Kidney epithelial cell (primary cell): ENCODE measurements around the gene TMEM92. TPM values are rescaled to one million over a fixed set of nuclear protein-coding genes. Genes with fewer than 3 reads are reported as not detected.

Source experiments
- DNase-seq: peaks from one replicate; pipeline ENCODE4 v3.0.0-alpha.2; 2010; ENCODE audit warnings: low read depth
- H3K27me3 ChIP-seq: 2 replicates; pipeline ENCODE4 v1.6.0; 2011; ENCODE audit warnings: low read length; ENCODE audit not compliant: control insufficient read depth, insufficient read depth
- H3K36me3 ChIP-seq: 2 replicates; pipeline ENCODE4 v1.5.1; 2011; ENCODE audit warnings: low read length; ENCODE audit not compliant: control insufficient read depth, insufficient read depth
- H3K4me3 ChIP-seq: 2 replicates; pipeline ENCODE4 v1.5.1; 2011; ENCODE audit warnings: low read depth, mild to moderate bottlenecking, control low read depth, low read length
- CTCF ChIP-seq: IDR thresholded peaks from 2 replicates; pipeline ENCODE4 v1.5.1; 2011; ENCODE audit warnings: mild to moderate bottlenecking, moderate library complexity, low read length, control low read depth, inconsistent platforms; ENCODE audit not compliant: insufficient read depth, poor library complexity, severe bottlenecking
- total RNA-seq: library from RNA; depleted of rRNA; stranded (reverse); fragments of >200 nt; gene quantifications from 2 replicates; pipeline ENCODE4 v1.2.3, GENCODE V29; 2015

The TMEM92 gene
- total RNA-seq, 1 donor from 2014 or later = 1.5 TPM

GRCh38 chr17:50255766-50256635 is 18.3 kb upstream of the TMEM92 start:
- Histone ChIP-seq H3K27me3 (no peaks in the 10 kb centered on the region), H3K4me3 (no peak overlapping the region), H3K36me3 (no peaks in the 10 kb centered on the region)
- DNase-seq = no peak
- no peak for TF ChIP-seq CTCF

- no peaks in the 10 kb centered on the region for H3K36me3 ChIP-seq
- no peak overlapping the region for H3K4me3 ChIP-seq
- DNase-seq = no peak
- no peaks in the 10 kb centered on the region for H3K27me3 ChIP-seq
- TF ChIP-seq CTCF = no peak
Observed at GRCh38 chr17:50256826-50257618, 17.2 kb upstream of the TMEM92 start.

GRCh38 chr17:50257676-50258224 is 16.5 kb upstream of the TMEM92 start:
- Histone ChIP-seq H3K36me3 (no peaks in the 10 kb centered on the region), H3K4me3 (no peak overlapping the region), H3K27me3 (no peaks in the 10 kb centered on the region)
- no peak for TF ChIP-seq CTCF
- DNase-seq = no peak

- H3K4me3 ChIP-seq = no peak overlapping the region
- no peak for TF ChIP-seq CTCF
- no peaks in the 10 kb centered on the region for H3K36me3 ChIP-seq
- DNase-seq = no peak
- no peaks in the 10 kb centered on the region for H3K27me3 ChIP-seq
Observed at GRCh38 chr17:50258647-50259476, 15.4 kb upstream of the TMEM92 start.

- H3K36me3 ChIP-seq = no peaks in the 10 kb centered on the region
Observed at GRCh38 chr17:50259477-50260324, 14.6 kb upstream of the TMEM92 start.

More at GRCh38 chr17:50259477-50260324, 14.6 kb upstream of the TMEM92 start:
- no peaks in the 10 kb centered on the region for H3K27me3 ChIP-seq
- DNase-seq = no peak
- TF ChIP-seq CTCF = no peak
- no peak overlapping the region for H3K4me3 ChIP-seq
